ENCODE measurements around the gene PEPD.

DNA sequence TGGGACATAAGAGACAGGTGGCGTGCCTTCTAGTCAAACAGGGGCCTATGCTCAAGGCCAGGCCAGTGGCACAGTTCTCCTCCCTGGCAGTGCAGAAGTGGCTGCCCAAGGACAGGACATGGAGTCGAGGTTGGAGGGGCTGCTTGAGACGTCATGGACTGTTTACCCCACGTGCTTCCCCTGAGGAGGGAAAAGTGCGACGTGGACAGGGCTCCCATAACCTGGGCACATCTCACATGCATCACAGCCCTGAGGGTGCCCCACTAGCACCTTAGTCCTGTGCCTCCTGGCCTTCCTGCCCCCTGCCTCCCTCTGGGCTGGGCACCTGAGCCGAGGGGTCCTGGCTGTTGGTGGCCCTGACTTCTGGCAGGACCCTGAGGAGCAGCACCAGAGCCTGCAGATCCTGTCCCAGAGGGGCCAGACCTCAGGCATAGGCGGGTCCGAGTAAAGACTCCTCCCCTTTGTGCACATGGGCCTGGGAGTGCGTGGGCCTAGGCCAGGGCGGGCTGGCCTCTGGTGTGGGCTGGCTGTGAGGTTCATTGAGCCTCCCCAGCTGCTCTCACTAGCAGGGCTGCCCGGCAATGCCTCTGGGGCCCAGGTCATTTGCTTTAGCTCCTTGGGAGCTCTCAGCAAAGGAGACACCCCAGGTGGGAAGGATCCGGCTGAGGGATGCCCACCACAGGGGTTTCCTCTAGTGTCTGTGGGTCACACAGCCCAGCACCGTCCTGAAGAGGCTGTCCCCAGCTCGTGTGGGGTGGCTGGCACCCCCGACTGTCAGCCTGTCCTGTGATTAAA is 82.4 kb downstream of the PEPD start:
- TF ChIP-seq, protein P1, sequence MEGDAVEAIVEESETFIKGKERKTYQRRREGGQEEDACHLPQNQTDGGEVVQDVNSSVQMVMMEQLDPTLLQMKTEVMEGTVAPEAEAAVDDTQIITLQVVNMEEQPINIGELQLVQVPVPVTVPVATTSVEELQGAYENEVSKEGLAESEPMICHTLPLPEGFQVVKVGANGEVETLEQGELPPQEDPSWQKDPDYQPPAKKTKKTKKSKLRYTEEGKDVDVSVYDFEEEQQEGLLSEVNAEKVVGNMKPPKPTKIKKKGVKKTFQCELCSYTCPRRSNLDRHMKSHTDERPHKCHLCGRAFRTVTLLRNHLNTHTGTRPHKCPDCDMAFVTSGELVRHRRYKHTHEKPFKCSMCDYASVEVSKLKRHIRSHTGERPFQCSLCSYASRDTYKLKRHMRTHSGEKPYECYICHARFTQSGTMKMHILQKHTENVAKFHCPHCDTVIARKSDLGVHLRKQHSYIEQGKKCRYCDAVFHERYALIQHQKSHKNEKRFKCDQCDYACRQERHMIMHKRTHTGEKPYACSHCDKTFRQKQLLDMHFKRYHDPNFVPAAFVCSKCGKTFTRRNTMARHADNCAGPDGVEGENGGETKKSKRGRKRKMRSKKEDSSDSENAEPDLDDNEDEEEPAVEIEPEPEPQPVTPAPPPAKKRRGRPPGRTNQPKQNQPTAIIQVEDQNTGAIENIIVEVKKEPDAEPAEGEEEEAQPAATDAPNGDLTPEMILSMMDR (IDR thresholded peaks at IDR 0.05) = no peak
- TF ChIP-seq POLR2A (IDR thresholded peaks at IDR 0.05) (no peak), EP300 (IDR thresholded peaks at IDR 0.05) (no peak)

All from tibial nerve (tissue), 4 donors.